OCI-M1 (cell line): Measurements from ENCODE around the gene CLTCL1.
"Not testable (repeated sequence)": the region's sequence is repeated elsewhere in the genome, so short reads cannot be mapped to it uniquely, and the experiment has no call there.

ENCODE experiments used
- DNase-seq: peaks from one replicate; lab custom pipeline; 2025; lab: John Stamatoyannopoulos, UW

Gene CLTCL1

GRCh38 chr22:19291580-19292457 lies at the start of gene CLTCL1:
Gene CLTCL1 (minus strand): TSS chr22:19291719. CDS start chr22:19291641, 78 bp downstream.
- peak; percentile 83 for DNase-seq

GRCh38 chr22:19337137-19337536 lies 45.6 kb upstream of the CLTCL1 start:
- no peak for DNase-seq

GRCh38 chr22:19336133-19337075 lies 44.9 kb upstream of the CLTCL1 start:
- DNase-seq: no peak

- no peak for DNase-seq
Observed at GRCh38 chr22:19331975-19332374, 40.5 kb upstream of the CLTCL1 start.

- DNase-seq: no peak
Observed at GRCh38 chr22:19331474-19331873, 40.0 kb upstream of the CLTCL1 start.

GRCh38 chr22:19330865-19331418 lies 39.4 kb upstream of the CLTCL1 start:
- no peak for DNase-seq

GRCh38 chr22:19330205-19330604 lies 38.7 kb upstream of the CLTCL1 start:
- not testable (repeated sequence) for DNase-seq

- DNase-seq: no peak
Observed at GRCh38 chr22:19329454-19329853, 37.9 kb upstream of the CLTCL1 start.

GRCh38 chr22:19325296-19325948 lies 33.9 kb upstream of the CLTCL1 start:
- DNase-seq: no peak

- DNase-seq: not testable (repeated sequence)
Observed at GRCh38 chr22:19323420-19323819, 31.9 kb upstream of the CLTCL1 start.

GRCh38 chr22:19321757-19322156 lies 30.2 kb upstream of the CLTCL1 start:
- no peak for DNase-seq

- DNase-seq: not testable (repeated sequence)
Observed at GRCh38 chr22:19320136-19320535, 28.6 kb upstream of the CLTCL1 start.

GRCh38 chr22:19319281-19319680 lies 27.8 kb upstream of the CLTCL1 start:
- no peak for DNase-seq

- DNase-seq: no peak
Observed at GRCh38 chr22:19317865-19318264, 26.3 kb upstream of the CLTCL1 start.

GRCh38 chr22:19307872-19308271 lies 16.4 kb upstream of the CLTCL1 start:
- no peak for DNase-seq

GRCh38 chr22:19306535-19306934 lies 15.0 kb upstream of the CLTCL1 start:
- DNase-seq: not testable (repeated sequence)

GRCh38 chr22:19304547-19304946 lies 13.0 kb upstream of the CLTCL1 start:
- no peak for DNase-seq

GRCh38 chr22:19303785-19304184 lies 12.3 kb upstream of the CLTCL1 start:
- DNase-seq: no peak

- no peak for DNase-seq
Observed at GRCh38 chr22:19295733-19296132, 4.2 kb upstream of the CLTCL1 start.

GRCh38 chr22:19292458-19293230 lies 1.1 kb upstream of the CLTCL1 start:
- no peak for DNase-seq

GRCh38 chr22:19291218-19291579 lies 320 bp downstream of the CLTCL1 start:
- DNase-seq: peak; percentile 26
